Esophagus muscularis mucosa (tissue), 2 donors: ENCODE data around the gene ERLEC1.

Source experiments
- EP300 ChIP-seq: sonication (generic); formaldehyde crosslinking; IDR thresholded peaks from one replicate; pipeline ENCODE4 v1.6.1; 2017; ENCODE audit warnings: antibody characterized with exemption
- POLR2A ChIP-seq: fragments of 450-650 bp; IDR thresholded peaks from one replicate; pipeline ENCODE4 v1.6.1; 2017; ENCODE audit warnings: antibody characterized with exemption, moderate library complexity, mild to moderate bottlenecking, low read depth

DNA sequence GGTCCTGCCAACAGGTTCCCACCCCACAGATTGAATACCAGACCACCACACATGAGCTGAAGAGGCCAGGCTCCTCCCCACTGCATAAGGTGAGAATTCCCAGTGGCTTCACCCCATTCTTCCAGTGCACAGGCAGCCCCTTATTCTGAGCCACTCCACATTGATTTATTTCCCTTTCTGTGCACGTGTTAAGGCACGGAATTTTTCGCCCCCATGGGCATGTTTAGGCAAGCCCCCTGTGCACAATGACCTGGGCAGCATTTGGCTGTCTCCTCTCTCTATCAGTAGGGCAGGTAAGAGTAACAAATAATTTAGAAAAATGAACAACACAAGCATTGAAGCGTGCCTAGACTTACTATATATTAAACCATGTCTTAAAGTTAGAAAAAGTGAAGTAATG lies 34.5 kb upstream of the ERLEC1 start:
- TF ChIP-seq POLR2A (no peak), EP300 (no peak)
